ENCODE measurements around the gene CRISPLD2. TPM values are rescaled to one million over a fixed set of nuclear protein-coding genes. Genes with fewer than 3 reads are reported as not detected.

Gene CRISPLD2
- total RNA-seq, 5 donors from 2014 or later (not counting 1 experiment from before 2014, with no cell fraction given): 0.76 to 2.8 (median 1.8) TPM

DNA sequence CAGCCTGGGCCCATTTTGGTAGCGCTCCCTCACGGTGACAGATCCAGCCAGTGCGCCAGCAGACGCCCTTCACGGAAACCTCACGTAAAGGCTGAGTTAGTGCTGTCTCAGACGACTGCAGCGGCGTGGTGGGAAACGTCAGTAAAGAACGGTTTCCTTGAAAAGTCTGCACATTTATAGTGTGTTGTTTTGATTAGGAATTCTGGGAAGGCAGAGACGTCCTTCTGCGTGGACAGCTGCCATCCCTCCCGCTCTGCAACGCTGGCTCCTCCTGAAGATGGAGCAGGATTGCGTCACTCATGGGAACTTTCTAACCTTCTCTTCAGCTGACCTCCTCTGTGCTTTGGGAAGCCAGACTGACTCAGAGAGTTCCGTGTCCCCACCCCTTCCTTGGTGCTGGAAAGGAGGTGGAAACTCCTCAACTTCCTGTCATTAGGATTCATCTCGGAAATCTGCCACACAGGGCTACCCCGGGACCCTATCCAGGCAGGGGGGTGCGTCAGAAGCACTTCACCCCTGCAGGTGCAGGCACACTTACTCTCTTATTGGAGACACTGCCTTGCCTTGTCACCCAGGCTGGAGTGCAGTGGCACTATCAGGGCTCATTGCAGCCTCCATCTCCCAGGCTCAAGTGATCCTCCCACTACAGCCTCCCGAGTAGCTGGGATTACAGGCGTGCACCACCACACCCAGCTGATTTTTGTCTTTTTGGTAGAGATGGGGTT, 24.3 kb upstream of the CRISPLD2 start:
- no peaks in the 10 kb centered on the region for H3K4me1 ChIP-seq (ENCODE audit: control insufficient read depth in 1 of 2, extremely low read depth in 1 of 2, insufficient read depth in 2 of 2, low read length in 2 of 2)
- WGBS (ENCODE audit: insufficient coverage): 93% methylated on average over 11 of the region's 22 CpGs
- H3K4me3 ChIP-seq (ENCODE audit: control insufficient read depth in 1 of 2, extremely low read depth in 1 of 2, low read length in 1 of 2): no peak overlapping the region
- DNase-seq (no peak), ATAC-seq (replicated peaks in 1 of 4) (no peak)
- no peaks in the 10 kb centered on the region for H3K27me3 ChIP-seq (replicated peaks in 1 of 2; ENCODE audit: control insufficient read depth in 2 of 2, extremely low read depth in 1 of 2, insufficient read depth in 2 of 2, low read length in 1 of 2)
- Mint-ChIP-seq H3K4me3 (no peak overlapping the region), H3K9me3 (no peaks in the 10 kb centered on the region), H3K4me1 (no peaks in the 10 kb centered on the region), H3K27me3 (no peaks in the 10 kb centered on the region), H3K27ac (no peak overlapping the region), H3K36me3 (no peaks in the 10 kb centered on the region)
- no peak overlapping the region for H3K27ac ChIP-seq (ENCODE audit: low read length)
- ChIA-PET CTCF (no interaction called here), POLR2A (no interaction called here)
- H3K36me3 ChIP-seq (ENCODE audit: control insufficient read depth in 2 of 2, extremely low read depth in 1 of 2, insufficient read depth in 1 of 2, low read length in 1 of 2): no peaks in the 10 kb centered on the region
- no peaks in the 10 kb centered on the region for H3K9me3 ChIP-seq

DNA sequence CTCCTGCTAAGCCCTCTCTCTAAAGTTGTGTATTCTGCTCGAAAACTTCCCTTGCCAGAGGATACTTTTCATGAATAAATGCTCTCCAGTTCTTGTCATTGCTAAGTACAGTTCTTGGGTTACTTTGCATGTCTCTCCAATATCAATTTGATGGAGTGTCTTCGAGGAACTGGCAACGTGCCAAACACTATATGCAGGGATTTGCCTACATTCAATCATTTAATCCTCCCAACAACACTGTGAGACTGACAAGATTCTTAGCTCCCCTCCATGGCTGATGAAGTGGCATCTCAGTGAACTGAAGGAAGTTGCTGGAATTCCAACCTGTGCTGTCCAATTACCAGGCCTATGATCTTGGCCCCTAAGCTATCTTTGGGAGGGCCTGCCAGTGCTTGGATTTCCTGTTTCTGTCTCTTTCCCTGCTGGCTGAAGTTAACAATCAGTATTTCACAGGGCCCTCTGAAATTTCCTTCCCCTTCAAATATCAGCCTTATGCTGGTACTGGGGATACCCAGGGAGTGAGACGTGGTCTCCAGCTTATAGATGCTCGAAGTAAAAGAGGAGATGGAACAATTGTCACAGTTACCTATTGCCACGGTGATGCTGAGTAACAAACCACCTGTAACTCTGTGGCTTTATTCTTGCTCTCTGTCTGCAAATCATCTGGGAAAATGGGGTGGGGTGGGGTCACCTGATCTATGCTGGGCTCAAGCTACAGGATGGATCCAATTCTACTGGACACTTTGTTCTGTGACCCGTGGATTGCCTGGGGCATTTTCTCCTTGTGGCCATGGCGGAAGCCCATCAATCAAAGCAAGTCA, 19.4 kb upstream of the CRISPLD2 start:
- H3K27ac ChIP-seq (ENCODE audit: low read length): no peak overlapping the region
- no peak overlapping the region for H3K4me3 Mint-ChIP-seq
- ChIA-PET POLR2A (no interaction called here), CTCF (interaction anchor here in 1 of 2 donors (0.7 kb wide), 1 partner anchor 172 kb away, joined by 3 read pairs; no protein-coding TSS in a partner anchor)
- no peaks in the 10 kb centered on the region for H3K36me3 ChIP-seq (ENCODE audit: control insufficient read depth in 2 of 2, extremely low read depth in 1 of 2, insufficient read depth in 1 of 2, low read length in 1 of 2)
- H3K9me3 Mint-ChIP-seq: no peaks in the 10 kb centered on the region
- H3K4me3 ChIP-seq (ENCODE audit: control insufficient read depth in 1 of 2, extremely low read depth in 1 of 2, low read length in 1 of 2): no peak overlapping the region
- H3K27ac Mint-ChIP-seq: no peak overlapping the region
- ATAC-seq (replicated peaks in 1 of 4): no peak
- no peaks in the 10 kb centered on the region for H3K9me3 ChIP-seq
- H3K36me3 Mint-ChIP-seq: no peaks in the 10 kb centered on the region
- H3K4me1 ChIP-seq (ENCODE audit: control insufficient read depth in 1 of 2, extremely low read depth in 1 of 2, insufficient read depth in 2 of 2, low read length in 2 of 2): no peaks in the 10 kb centered on the region
- H3K4me1 Mint-ChIP-seq: no peaks in the 10 kb centered on the region
- peaks cover 0 to 14% of the 10 kb centered on the region in 2 experiments for H3K27me3 ChIP-seq (replicated peaks in 1 of 2; ENCODE audit: control insufficient read depth in 2 of 2, extremely low read depth in 1 of 2, insufficient read depth in 2 of 2, low read length in 1 of 2)
- no peak for DNase-seq
- H3K27me3 Mint-ChIP-seq: peaks cover 0 to 2% of the 10 kb centered on the region in 2 donors
- 81% methylated on average over 5 of the region's 8 CpGs for WGBS (ENCODE audit: insufficient coverage)

DNA sequence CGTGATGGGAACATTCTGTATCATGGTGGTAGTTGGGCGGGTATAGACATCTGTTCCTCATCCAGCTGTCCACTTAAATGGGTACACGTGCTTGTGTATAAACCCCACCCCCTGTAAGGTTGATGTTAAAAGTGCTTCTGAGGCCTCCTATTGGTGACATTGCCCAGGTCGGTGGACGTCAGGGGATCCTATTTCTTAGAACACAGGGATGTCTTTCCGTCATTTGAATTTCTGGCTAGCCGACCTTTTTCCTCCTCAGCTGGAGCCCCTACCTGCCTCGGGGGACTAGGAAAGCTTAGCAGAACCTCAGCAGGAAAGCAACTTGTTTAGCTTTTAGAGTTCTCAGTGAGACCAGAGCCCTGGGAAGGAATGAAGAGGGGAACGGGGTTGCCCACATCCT, 16.6 kb upstream of the CRISPLD2 start:
- peaks cover 0 to 10% (median 0%) of the 10 kb centered on the region in 3 donors for H3K4me1 Mint-ChIP-seq
- Histone ChIP-seq H3K4me3 (ENCODE audit: control insufficient read depth in 1 of 2, extremely low read depth in 1 of 2, low read length in 1 of 2) (no peak overlapping the region), H3K4me1 (ENCODE audit: control insufficient read depth in 1 of 2, extremely low read depth in 1 of 2, insufficient read depth in 2 of 2, low read length in 2 of 2) (peaks cover 0 to 6% of the 10 kb centered on the region in 2 experiments), H3K9me3 (no peaks in the 10 kb centered on the region), H3K36me3 (ENCODE audit: control insufficient read depth in 2 of 2, extremely low read depth in 1 of 2, insufficient read depth in 1 of 2, low read length in 1 of 2) (no peaks in the 10 kb centered on the region), H3K27me3 (replicated peaks in 1 of 2; ENCODE audit: control insufficient read depth in 2 of 2, extremely low read depth in 1 of 2, insufficient read depth in 2 of 2, low read length in 1 of 2) (peaks cover 0 to 22% of the 10 kb centered on the region in 2 experiments), H3K27ac (ENCODE audit: low read length) (no peak overlapping the region)
- H3K4me3 Mint-ChIP-seq: no peak overlapping the region
- H3K36me3 Mint-ChIP-seq: no peaks in the 10 kb centered on the region
- H3K9me3 Mint-ChIP-seq: no peaks in the 10 kb centered on the region
- ATAC-seq (replicated peaks in 1 of 4) (no peak), DNase-seq (no peak)
- whole genome bisulfite sequencing (ENCODE audit: insufficient coverage): 81% methylated on average over 4 of the region's 9 CpGs
- no peak overlapping the region for H3K27ac Mint-ChIP-seq
- ChIA-PET CTCF (no interaction called here), POLR2A (no interaction called here)
- H3K27me3 Mint-ChIP-seq: peaks cover 0 to 9% of the 10 kb centered on the region in 2 donors

DNA sequence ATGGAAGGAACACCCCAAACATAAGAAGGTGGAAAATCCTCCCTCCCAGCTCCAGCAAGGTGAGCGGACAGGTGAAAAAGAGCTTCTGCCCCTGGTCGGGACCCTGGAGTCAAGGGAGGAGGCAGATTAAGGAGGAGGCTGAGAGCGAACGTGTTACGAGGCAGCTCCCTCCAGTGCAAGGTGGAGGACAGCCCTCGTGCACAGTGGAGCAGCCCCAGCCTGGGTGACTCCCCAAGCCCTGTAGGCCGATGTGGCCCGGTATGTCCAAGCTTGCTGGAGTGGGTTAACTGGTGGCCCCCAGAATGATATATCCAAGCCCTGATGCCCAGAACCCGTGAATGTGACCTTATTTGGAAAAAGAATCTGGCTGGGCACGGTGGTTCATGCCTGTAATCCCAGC, 15.5 kb upstream of the CRISPLD2 start:
- H3K4me3 Mint-ChIP-seq: no peak overlapping the region
- Histone ChIP-seq H3K36me3 (ENCODE audit: control insufficient read depth in 2 of 2, extremely low read depth in 1 of 2, insufficient read depth in 1 of 2, low read length in 1 of 2) (no peaks in the 10 kb centered on the region), H3K4me3 (ENCODE audit: control insufficient read depth in 1 of 2, extremely low read depth in 1 of 2, low read length in 1 of 2) (no peak overlapping the region), H3K9me3 (no peaks in the 10 kb centered on the region), H3K27me3 (replicated peaks in 1 of 2; ENCODE audit: control insufficient read depth in 2 of 2, extremely low read depth in 1 of 2, insufficient read depth in 2 of 2, low read length in 1 of 2) (peaks cover 0 to 22% of the 10 kb centered on the region in 2 experiments), H3K4me1 (ENCODE audit: control insufficient read depth in 1 of 2, extremely low read depth in 1 of 2, insufficient read depth in 2 of 2, low read length in 2 of 2) (peaks cover 0 to 6% of the 10 kb centered on the region in 2 experiments), H3K27ac (ENCODE audit: low read length) (no peak overlapping the region)
- 87% methylated on average over 9 of the region's 10 CpGs for WGBS (ENCODE audit: insufficient coverage)
- DNase-seq (no peak), ATAC-seq (replicated peaks in 1 of 4) (no peak)
- peaks cover 0 to 10% (median 0%) of the 10 kb centered on the region in 3 donors for H3K4me1 Mint-ChIP-seq
- ChIA-PET CTCF (no interaction called here), POLR2A (no interaction called here)
- H3K36me3 Mint-ChIP-seq: no peaks in the 10 kb centered on the region
- no peaks in the 10 kb centered on the region for H3K9me3 Mint-ChIP-seq
- H3K27ac Mint-ChIP-seq: no peak overlapping the region
- peaks cover 0 to 9% of the 10 kb centered on the region in 2 donors for H3K27me3 Mint-ChIP-seq

DNA sequence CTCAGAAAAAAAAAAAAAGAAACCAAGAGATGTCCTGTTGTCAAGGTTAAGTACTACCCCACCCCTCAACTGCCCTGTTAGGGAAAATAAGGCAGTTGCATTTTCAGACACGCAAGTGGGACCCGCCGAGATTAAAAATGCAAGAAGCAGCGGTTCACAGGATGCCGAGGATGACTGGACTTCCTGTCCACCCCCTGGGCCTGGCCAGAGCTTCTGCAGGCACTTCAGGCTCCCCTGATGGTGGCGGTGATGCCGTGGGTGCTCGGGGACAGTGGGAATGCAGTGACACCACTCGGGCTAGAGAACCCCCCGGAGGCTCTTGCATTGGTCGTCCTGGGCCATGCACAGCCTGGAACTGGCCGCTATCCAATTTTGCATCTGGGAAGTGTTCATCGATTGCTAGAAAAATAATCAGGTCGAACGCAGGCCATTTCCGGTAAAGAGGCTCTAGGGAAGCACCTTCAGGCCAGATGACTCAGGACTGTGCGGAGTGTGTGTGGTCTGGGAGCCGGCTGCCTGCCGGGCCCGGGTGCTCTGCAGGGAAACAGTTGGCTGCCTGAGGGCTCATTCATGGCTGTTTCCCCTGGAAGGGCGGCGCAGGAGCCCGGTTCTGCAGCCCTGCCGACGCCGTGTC, 13.4 kb upstream of the CRISPLD2 start:
- POLR2A ChIA-PET: no interaction called here
- H3K9me3 Mint-ChIP-seq: no peaks in the 10 kb centered on the region
- ATAC-seq (replicated peaks in 1 of 4) (no peak), DNase-seq (peak in 3 of 35 experiments; percentile 6 to 42 (median 6))
- no peaks in the 10 kb centered on the region for H3K36me3 ChIP-seq (ENCODE audit: control insufficient read depth in 2 of 2, extremely low read depth in 1 of 2, insufficient read depth in 1 of 2, low read length in 1 of 2)
- WGBS (ENCODE audit: insufficient coverage): 61% methylated on average over 26 of the region's 26 CpGs
- H3K4me3 ChIP-seq (ENCODE audit: control insufficient read depth in 1 of 2, extremely low read depth in 1 of 2, low read length in 1 of 2): no peak overlapping the region
- peaks cover 0 to 18% of the 10 kb centered on the region in 2 experiments for H3K4me1 ChIP-seq (ENCODE audit: control insufficient read depth in 1 of 2, extremely low read depth in 1 of 2, insufficient read depth in 2 of 2, low read length in 2 of 2)
- peaks cover 8 to 21% (median 9%) of the 10 kb centered on the region in 3 donors for H3K4me1 Mint-ChIP-seq
- no peak overlapping the region for H3K27ac Mint-ChIP-seq
- CTCF ChIA-PET: no interaction called here
- no peaks in the 10 kb centered on the region for H3K9me3 ChIP-seq
- H3K27ac ChIP-seq (ENCODE audit: low read length): no peak overlapping the region
- H3K27me3 Mint-ChIP-seq: peaks cover 0 to 11% of the 10 kb centered on the region in 2 donors
- no peak overlapping the region for H3K4me3 Mint-ChIP-seq
- H3K36me3 Mint-ChIP-seq: no peaks in the 10 kb centered on the region
- H3K27me3 ChIP-seq (replicated peaks in 1 of 2; ENCODE audit: control insufficient read depth in 2 of 2, extremely low read depth in 1 of 2, insufficient read depth in 2 of 2, low read length in 1 of 2): peaks cover 0 to 22% of the 10 kb centered on the region in 2 experiments

DNA sequence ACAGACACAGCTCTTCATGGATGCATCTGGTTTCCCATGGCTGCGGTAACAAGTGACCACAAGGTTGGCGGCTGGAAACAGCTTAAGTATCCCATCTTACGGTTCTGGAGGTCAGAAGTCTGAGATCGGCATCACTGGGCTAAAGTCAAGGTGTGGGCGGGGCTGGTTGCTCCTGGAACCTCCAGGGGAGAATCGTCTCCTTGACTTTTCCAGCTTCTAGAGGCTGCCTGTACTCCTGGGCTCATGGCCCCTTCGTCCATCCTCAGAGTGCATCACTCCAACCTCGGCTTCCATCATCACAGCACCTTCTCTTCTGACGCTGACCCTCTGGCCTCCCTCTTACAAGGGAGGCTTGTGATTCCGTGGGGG, 12.9 kb upstream of the CRISPLD2 start:
- no peak for ATAC-seq (replicated peaks in 1 of 4)
- ChIA-PET POLR2A (no interaction called here), CTCF (no interaction called here)
- H3K4me3 Mint-ChIP-seq: peak overlapping the region in 1 of 3 donors; percentile 25
- Histone ChIP-seq H3K36me3 (ENCODE audit: control insufficient read depth in 2 of 2, extremely low read depth in 1 of 2, insufficient read depth in 1 of 2, low read length in 1 of 2) (no peaks in the 10 kb centered on the region), H3K4me1 (ENCODE audit: control insufficient read depth in 1 of 2, extremely low read depth in 1 of 2, insufficient read depth in 2 of 2, low read length in 2 of 2) (peaks cover 0 to 20% of the 10 kb centered on the region in 2 experiments), H3K27me3 (replicated peaks in 1 of 2; ENCODE audit: control insufficient read depth in 2 of 2, extremely low read depth in 1 of 2, insufficient read depth in 2 of 2, low read length in 1 of 2) (peaks cover 0 to 24% of the 10 kb centered on the region in 2 experiments), H3K9me3 (no peaks in the 10 kb centered on the region), H3K4me3 (ENCODE audit: control insufficient read depth in 1 of 2, extremely low read depth in 1 of 2, low read length in 1 of 2) (no peak overlapping the region), H3K27ac (ENCODE audit: low read length) (no peak overlapping the region)
- H3K27me3 Mint-ChIP-seq: peaks cover 0 to 11% of the 10 kb centered on the region in 2 donors
- H3K9me3 Mint-ChIP-seq: no peaks in the 10 kb centered on the region
- no peak overlapping the region for H3K27ac Mint-ChIP-seq
- no peaks in the 10 kb centered on the region for H3K36me3 Mint-ChIP-seq
- H3K4me1 Mint-ChIP-seq: peaks cover 10 to 23% (median 13%) of the 10 kb centered on the region in 3 donors
- 82% methylated on average over 9 of the region's 10 CpGs for WGBS (ENCODE audit: insufficient coverage)
- DNase-seq: no peak
